SIG-M5 treated with dmso at 0.1 percent for 504 hours (cell line): ENCODE data around the gene RUVBL2.
"Not testable (repeated sequence)": the region's sequence is repeated elsewhere in the genome, so short reads cannot be mapped to it uniquely, and the experiment has no call there.

Experiments used
- DNase-seq: peaks from one replicate; lab custom pipeline; 2025; ENCODE audit not compliant: unreplicated experiment; lab: John Stamatoyannopoulos, UW

RUVBL2 gene

DNA sequence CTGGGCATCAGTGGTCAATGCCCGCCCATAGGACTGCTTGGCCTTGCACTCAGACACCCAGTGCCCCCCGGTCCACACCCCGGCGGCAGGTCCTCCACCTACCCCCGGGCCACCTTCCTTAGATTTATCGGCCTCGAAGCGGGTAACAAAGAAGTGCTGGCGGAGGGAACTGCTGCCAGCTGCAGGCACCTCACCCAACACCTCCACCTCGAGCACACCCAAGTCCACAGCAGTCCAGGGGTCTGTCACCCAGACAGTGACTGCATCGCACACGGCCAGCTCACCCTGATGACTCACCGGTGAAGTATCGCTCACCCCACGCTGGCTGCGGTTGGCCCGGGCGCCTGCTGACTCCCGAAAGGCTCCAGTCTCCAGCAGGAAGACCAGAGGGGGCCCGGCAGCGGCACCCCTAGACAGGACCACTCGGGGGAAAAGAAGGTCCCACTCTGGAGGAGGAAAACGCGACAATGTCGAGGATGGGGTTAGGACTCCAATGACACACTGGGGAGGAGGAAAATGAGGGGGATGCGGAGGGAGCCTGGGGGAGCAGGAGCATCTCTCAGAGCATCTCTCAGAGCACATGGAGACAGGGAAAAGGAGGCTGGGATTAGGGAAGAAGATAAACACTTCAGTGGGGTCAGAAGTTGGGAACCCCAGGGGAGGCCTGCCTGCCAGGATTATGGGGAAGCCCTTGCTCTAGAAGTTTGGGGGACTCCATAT is 45.0 kb downstream of the RUVBL2 start:
- not testable (repeated sequence) for DNase-seq

DNA sequence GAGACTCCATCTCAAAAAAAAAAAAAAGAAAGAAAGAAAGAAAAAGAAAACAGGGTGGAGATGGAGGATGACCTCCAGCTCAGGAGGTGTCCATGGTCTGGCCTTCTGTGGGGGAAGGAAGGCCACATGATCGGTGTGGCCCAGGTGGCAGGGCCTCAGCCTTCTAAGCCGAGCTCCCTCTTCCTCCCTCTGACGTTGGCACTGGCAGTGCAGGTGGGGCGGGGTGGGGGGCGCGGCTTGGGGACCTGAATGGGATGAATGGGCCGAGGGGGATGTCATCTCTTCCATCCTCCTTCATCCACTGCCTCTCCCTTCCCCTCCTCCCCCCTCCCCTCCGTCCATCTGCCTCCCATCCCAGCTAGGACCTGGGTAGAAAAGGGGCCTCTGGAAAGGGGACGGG is 46.0 kb downstream of the RUVBL2 start:
- not testable (repeated sequence) for DNase-seq

DNA sequence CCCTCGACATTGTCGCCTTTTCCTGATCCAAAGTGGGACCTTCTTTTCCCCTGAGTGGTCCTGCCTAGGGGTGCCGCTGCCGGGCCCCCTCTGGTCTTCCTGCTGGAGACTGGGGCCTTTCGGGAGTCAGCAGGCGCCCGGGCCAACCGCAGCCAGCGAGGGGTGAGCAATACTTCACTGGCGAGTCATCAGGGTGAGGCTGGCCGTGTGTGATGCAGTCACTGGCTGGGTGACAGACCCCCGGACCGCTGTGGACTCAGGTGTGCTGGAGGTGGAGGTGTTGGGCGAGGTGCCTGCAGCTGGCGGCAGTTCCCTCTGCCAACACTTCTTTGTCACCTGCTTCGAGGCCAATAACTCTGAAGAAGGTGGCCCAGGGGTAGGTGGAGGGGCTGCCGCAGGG is 48.5 kb downstream of the RUVBL2 start:
- DNase-seq, result no peak

DNA sequence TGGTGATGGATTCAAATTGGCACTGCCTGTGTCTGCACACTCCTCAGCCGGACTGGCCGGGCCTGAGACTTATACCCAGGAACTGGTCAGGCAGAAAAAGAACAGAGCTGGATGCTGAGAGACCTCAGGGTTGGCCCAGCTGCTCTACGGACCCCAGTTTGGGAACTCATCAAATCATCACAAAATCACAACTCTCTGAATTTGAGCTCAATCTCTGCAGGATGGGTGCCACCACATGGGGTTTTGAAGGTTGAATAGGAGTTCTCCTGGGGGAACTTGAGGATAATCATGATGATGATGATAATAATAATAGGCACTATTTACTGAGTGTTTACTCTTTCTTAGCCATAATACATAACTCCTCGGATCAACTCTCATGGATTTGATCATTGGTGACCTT is 49.0 kb downstream of the RUVBL2 start:
- not testable (repeated sequence) for DNase-seq

DNA sequence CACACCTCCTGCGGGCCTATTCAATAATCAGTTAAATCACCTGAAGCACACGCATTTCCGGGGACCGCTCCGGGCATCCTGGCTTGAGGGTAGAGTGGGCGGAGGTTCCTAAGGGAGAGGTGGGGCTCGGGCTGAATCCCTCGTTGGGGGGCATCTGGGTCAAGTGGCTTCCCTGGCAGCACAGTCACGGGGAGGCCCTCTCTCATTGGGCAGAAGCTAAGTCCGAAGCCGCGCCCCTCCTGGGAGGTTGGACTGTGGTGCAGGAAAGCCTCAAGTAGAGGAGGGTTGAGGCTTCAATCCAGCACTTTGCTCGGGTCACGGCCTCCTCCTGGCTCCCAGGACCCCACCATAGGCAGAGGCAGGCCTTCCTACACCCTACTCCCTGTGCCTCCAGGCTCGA is 49.9 kb downstream of the RUVBL2 start, which contains the start of gene CGB5:
Gene CGB5, plus strand, starts transcription at position 301 of the 400 bp plus-strand sequence. CDS start 362 bp downstream, outside the sequence.
- DNase-seq, result not testable (repeated sequence)

DNA sequence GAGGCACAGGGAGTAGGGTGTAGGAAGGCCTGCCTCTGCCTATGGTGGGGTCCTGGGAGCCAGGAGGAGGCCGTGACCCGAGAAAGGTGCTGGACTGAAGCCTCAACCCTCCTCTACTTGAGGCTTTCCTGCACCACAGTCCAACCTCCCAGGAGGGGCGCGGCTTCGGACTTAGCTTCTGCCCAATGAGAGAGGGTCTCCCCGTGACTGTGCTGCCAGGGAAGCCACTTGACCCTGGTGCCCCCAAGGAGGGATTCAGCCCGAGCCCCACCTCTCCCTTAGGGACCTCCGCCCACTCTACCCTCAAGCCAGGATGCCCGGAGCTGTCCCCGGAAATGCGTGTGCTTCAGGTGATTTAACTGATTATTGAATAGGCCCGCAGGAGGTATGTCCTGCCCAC is 55.3 kb downstream of the RUVBL2 start, which contains the start of gene CGB8:
Gene CGB8, minus strand, starts transcription at position 101 of the 400 bp plus-strand sequence. CDS start 372 bp downstream, outside the sequence.
- DNase-seq, result not testable (repeated sequence)

DNA sequence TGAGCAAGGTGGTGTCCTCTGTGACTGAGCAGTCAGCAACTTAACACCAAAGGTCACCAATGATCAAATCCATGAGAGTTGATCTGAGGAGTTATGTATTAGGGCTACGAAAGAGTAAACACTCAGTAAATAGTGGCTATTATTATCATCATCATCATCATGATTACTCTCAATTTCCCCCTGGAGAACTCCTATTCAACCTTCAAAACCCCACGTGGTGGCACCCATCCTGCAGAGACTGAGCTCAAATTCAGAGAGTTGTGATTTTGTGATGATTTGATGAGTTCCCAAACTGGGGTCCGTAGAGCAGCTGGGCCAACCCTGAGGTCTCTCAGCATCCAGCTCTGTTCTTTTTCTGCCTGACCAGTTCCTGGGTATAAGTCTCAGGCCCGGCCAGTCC is 56.1 kb downstream of the RUVBL2 start:
- not testable (repeated sequence) for DNase-seq

DNA sequence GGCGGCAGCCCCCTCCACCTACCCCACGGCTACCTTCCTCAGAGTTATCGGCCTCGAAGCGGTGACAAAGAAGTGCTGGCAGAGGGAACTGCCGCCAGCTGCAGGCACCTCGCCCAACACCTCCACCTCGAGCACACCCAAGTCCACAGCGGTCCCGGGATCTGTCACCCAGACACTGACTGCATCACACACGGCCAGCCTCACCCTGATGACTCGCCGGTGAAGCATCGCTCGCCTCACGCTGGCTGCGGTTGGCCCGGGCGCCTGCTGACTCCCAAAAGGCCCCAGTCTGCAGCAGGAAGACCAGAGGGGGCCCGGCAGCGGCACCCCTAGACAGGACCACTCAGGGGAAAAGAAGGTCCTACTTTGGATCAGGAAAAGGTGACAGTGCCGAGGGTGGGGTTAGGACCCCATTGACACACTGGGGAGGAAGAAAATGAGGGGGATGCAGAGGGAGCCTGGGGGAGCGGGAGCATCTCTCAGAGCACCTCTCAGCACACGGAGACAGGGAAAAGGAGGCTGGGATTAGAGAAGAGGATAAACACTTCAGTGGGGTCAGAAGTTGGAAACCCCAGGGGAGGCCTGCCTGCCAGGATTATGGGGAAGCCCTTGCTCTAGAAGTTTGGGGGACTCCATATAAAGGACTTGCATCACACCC is 56.8 kb downstream of the RUVBL2 start:
- not testable (repeated sequence) for DNase-seq

DNA sequence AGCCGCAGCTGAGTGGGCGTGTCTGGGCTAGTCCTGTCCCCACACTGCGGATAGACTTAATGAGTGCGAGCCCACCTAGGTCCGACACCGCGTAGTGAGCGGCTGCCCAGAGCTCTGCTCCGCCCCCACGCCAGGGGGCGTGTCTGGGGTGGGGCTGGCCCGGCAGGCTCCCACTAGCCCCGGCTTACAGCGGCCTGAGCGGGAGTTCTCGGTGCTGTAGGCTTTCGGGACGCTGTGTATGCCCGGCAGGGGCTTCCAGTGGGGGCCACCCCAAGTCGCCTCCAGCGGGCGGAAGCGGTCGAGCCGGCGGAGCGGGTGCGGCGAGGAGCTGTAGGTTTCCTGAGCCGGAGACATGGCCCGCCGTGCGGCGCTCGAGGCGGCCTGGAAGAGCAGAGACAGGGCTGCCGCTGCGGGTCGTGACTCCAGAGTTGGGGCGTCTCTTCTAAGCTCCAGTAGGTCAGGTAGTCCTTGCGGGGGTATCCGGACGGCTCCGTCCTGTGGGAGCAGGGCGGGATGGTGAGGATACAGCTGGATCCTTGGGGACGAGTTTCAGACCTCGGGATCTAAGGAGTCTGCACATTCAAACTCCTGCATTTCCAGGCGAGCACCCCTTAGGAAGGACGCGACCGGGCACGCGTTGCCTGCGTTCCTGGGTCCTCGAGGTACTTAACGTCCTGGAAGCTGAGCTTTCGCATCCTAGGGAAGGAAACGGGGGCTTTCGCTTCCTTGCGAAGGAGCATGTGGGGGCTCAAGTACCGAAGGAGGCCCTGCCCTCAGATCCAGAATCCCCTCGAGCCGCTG is 62.6 kb downstream of the RUVBL2 start:
- DNase-seq, result no peak

DNA sequence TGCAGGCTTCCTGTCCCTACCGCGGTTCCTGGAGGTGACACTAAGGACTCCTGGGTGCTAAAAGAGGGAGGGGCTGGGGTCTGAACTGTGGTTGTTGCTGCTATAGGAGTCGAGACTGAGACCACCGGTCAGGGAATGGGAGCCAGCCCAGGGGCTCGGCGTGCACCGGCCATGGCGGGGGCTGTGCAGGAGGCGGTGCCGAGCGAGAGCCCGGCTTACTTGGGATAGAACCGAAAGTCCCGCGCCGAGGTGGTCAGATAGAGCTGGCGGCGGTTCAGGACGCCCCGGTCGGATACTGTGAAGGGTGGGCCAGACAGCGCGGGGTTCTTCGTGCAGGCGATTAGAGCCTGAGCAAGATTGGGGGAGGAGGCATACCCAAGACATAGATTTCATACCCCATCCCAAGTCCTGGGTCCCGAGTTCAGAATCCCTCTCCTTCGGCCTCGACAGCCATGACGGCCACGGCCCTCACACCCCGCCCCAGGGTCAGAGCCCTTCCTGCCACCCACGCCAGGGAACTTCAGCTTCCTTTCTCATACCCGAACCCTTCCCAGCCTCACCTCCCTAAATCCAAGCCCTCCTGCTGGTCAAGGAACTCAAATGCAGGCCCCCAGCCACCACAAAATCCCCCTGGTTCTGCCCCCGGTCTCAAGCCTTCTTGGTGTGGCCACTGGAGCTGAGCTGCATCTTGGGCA is 63.4 kb downstream of the RUVBL2 start:
- not testable (repeated sequence) for DNase-seq

DNA sequence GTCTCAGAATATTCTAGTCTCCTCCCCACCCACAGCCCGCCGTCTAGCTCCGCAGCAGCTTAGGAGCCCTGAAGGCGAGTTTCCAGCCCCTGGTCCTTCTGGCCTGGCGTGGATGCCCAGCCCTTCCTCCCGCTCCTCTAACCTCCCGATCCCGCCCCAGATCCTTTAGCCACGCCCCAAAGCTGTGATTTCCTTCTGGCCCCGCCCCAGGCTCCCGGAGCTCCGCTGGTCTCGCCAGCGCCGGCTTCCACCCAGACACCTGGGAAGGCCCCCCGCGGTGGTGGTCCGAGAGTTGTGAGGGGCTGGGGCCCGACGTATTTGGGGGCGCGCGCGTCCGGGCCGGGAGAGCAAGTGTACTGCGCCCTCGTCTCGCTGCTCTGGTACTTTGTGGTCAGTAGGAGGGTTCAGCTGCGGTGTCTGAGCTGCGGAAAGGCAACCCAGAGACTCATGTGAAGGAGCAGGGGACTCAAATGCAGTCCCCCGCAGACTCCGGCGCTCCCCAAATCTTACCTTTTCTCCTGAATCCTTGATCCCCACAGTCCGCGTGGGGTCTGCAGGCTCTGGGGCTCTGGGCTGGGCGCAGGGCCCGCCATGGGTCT is 64.0 kb downstream of the RUVBL2 start, which contains the start of gene CGB7:
Gene CGB7, minus strand, starts transcription at position 114 of the 599 bp plus-strand sequence. CDS start 2,374 bp downstream, outside the sequence.
- DNase-seq, result no peak

DNA sequence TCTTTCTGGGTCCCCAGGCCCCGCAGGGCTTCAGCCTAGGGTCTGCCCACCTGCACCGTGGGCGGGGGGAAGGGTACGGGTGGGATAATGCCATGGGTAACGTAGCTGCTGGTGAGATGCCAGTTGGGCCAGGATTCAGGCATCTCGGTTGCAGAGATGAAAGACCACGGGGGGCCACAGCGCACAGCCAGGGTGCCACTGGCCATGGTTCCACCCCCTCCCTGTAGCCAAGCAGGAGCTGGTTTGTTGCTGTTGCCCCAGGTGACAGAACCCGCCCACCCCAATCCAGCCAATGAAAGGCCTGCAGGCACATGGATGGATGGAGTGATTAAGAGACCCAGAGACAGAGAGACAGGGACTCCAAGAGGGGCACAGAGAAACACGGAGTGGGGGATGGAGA is 64.9 kb downstream of the RUVBL2 start:
- DNase-seq, result no peak

DNA sequence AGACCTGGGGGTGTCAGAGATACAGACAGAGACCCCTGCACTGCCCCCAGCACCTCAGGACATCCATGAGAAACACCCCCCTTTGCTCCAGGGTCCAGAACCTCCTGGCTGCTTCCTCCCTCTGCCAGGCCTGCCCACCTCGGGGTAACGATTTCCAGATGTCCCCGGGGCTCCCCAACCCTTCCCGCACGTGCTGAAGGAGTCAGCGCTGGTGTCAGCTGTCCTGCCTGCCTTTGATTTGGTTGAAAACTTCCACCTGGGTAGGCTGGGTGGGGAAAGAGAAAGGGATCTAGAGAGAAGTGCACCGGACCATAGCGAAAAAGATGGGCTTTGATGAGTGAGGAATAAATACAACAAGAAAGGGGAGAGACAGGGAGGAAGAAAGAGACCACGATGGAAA is 65.4 kb downstream of the RUVBL2 start:
- no peak for DNase-seq

DNA sequence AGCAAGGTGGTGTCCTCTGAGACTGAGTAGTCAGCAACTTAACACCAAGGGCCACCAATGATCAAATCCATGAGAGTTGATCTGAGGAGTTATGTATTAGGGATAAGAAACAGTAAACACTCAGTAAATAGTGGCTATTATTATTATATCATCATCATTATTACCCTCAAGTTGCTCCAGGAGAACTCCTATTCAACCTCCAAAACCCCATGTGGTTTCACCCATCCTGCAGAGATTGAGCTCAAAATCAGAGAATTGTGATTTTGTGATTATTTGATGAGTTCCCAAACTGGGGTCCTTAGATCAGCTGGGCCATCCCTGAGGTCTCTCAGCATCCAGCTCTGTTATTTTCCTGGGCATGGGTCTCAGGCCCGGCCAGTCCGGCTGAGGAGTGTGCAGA is 67.3 kb downstream of the RUVBL2 start:
- no peak for DNase-seq

DNA sequence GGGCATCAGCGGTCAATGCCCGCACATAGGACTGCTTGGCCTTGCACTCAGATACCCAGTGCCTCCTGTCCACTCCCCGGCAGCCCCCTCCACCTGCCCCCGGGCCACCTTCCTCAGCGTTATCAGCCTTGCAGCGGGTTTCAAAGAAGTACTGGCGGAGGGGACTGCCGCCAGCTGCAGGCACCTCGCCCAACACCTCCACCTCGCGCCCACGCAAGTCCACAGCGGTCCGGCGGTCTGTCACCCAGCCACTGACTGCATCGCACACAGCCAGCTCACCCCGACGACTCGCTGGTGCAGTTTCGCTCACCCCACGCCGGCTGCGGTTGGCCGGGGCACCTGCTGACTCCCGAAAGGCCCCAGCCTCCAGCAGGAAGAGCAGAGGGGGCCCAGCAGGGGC is 67.8 kb downstream of the RUVBL2 start:
- DNase-seq, result no peak

DNA sequence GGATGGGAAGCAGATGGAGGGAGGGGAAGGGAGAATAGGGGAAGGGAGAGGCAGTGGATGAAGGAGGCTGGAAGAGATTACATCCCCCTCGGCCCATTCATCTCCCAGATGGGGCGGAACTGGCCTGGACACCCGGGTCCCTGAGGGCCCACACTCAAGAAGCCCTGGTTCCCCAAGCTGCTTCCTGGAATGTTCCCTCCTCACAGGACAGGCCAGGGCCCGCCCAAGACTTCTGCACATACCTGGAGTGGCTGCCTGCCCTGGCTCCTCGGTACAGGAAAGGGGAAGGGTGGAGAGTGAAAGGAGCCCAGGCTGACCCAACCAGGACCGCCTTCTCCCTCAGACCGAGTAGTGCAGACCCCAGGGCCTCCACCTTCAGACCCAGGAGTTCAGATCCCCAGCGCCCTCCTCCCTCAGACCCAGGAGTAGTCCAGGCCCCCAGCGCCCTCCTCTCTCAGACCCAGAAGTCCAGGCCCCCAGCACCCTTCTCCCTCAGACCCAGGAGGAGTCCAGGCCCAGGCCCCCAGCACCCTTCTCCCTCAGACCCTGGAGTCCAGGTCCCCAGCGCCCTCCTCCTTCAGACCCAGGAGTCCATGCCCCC is 70.4 kb downstream of the RUVBL2 start:
- DNase-seq, result no peak

DNA sequence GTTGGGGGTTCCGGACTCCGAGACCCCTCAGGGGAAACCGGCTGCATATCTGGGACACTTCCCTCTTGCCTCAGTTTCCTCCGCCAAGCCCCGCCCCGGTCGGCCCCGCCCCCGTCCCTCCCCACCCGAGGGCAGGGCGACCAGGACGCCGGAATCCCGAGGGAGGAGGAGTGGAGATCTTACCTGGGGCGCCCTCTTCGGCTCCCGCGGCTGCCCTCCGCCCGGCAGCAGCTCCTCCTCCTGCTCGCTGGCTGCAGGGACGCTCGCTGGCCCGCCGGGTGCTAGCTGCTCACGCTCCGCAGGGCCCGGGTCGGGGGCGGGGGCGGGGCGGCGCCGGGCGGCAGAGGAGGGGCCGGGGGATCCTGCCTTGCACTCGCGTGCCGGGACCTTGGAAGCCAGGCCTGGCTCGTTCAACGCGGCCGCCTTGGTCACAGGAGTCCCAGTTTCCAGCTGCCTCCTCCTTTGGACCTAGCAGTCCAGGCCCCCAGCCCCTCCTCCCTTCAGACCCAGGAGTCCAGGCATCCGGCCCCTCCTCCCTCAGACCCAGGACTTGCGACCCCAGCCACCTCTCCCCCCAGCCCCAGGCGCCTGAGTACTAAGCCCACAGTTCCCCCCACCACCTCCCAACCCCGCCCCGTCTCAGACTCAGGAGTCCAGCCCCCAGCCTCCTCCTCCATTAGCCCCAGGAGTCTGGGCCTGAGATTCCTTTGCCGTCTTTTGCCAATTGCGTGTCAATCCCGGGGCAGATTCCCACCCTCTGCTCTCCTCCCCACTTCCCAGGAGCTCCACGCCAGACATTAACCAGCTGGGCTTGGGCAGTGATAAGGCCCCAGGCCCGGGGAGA is 71.3 kb downstream of the RUVBL2 start, which contains the start of gene NTF4:
Gene NTF4, minus strand, starts transcription at position 51 of the 844 bp plus-strand sequence. CDS start 2,821 bp downstream, outside the sequence.
- no peak for DNase-seq
